Measurements from ENCODE around the gene TXNDC16. TPM values are rescaled to one million over a fixed set of nuclear protein-coding genes. Genes with fewer than 3 reads are reported as not detected.

TXNDC16 gene
- total and polyA plus RNA-seq, 2 donors (not counting 1 experiment from before 2014, with no cell fraction given): 0.75 to 7.0 TPM

- CTCF ChIA-PET: interaction anchor here (0.6 kb wide), 1 partner anchor 32 kb away, joined by 3 read pairs; no protein-coding TSS in a partner anchor
Observed at GRCh38 chr14:52467515-52468266, 84.6 kb downstream of the TXNDC16 start.

More at GRCh38 chr14:52467515-52468266, 84.6 kb downstream of the TXNDC16 start:
- Histone ChIP-seq H3K4me2 (replicated peaks; ENCODE audit: low read depth, low read length, poor library complexity, severe bottlenecking) (no peak overlapping the region), H3K27me3 (replicated peaks in 1 of 4; ENCODE audit: control extremely low read depth in 1 of 4, control insufficient read depth in 3 of 4, insufficient read depth in 4 of 4, low read length in 3 of 4) (no peaks in the 10 kb centered on the region), H3K4me1 (ENCODE audit: control insufficient read depth in 2 of 2, insufficient read depth in 2 of 2, low read length in 2 of 2) (no peaks in the 10 kb centered on the region), H3K36me3 (replicated peaks in 1 of 2; ENCODE audit: control extremely low read depth in 1 of 2, control insufficient read depth in 1 of 2, extremely low read depth in 1 of 2, insufficient read depth in 2 of 2, low read length in 1 of 2) (no peaks in the 10 kb centered on the region), H3K9ac (ENCODE audit: low read length) (no peak overlapping the region), H3K27ac (ENCODE audit: low read length in 2 of 2) (no peak overlapping the region), H2AFZ (ENCODE audit: insufficient read depth, low read depth, low read length, poor library complexity, severe bottlenecking) (no peak overlapping the region), H3K4me3 (ENCODE audit: control extremely low read depth in 1 of 5, extremely low read depth in 1 of 5, insufficient read depth in 1 of 5, low read depth in 2 of 5, low read length in 4 of 5) (no peak overlapping the region), H3K79me2 (ENCODE audit: control insufficient read depth, insufficient read depth, low read length) (no peaks in the 10 kb centered on the region), H4K20me1 (ENCODE audit: control insufficient read depth, insufficient read depth, low read length, poor library complexity, severe bottlenecking) (no peaks in the 10 kb centered on the region), H3K9me3 (ENCODE audit: control extremely low read depth in 1 of 3, control insufficient read depth in 2 of 3, insufficient read depth in 1 of 3, low read length in 2 of 3) (no peaks in the 10 kb centered on the region)
- intact Hi-C loops (cut with micrococcal nuclease): no loop called here
- Mint-ChIP-seq H3K4me3 (no peak overlapping the region), H3K9me3 (ENCODE audit: insufficient read depth) (no peaks in the 10 kb centered on the region), H3K4me1 (no peaks in the 10 kb centered on the region), H3K27ac (no peak overlapping the region), H3K27me3 (no peaks in the 10 kb centered on the region)
- POLR2A ChIA-PET: no interaction called here
- TF ChIP-seq EZH2 (IDR thresholded peaks at IDR 0.05; ENCODE audit: borderline replicate concordance, insufficient read depth, low read depth, low read length, poor library complexity, severe bottlenecking) (no peak), CTCF (IDR thresholded peaks at IDR 0.05) (no peak)
- WGBS (ENCODE audit: insufficient coverage): no CpG with 5 or more reads among the region's 7 CpGs
- DNase-seq (no peak), ATAC-seq (ENCODE audit: low read depth) (no peak)

Measured in B cell (primary cell).